GM10847 (cell line): ENCODE measurements around the gene MOCS2.

ENCODE experiments used
- POLR2A ChIP-seq: IDR thresholded peaks from 2 replicates; pipeline ENCODE4 v1.6.1; 2011; ENCODE audit not compliant: insufficient read length; ENCODE audit errors: extremely low read depth

Gene MOCS2

GRCh38 chr5:53073348-53073747 is 36.2 kb downstream of the MOCS2 start:
- no peak for TF ChIP-seq POLR2A

- no peak for TF ChIP-seq POLR2A
These were observed 37.8 kb downstream of the MOCS2 start for GRCh38 chr5:53071738-53072137.

GRCh38 chr5:53071298-53071697 is 38.3 kb downstream of the MOCS2 start:
- no peak for TF ChIP-seq POLR2A

GRCh38 chr5:53069626-53070025 is 39.9 kb downstream of the MOCS2 start:
- no peak for TF ChIP-seq POLR2A

GRCh38 chr5:53068291-53068836 is 41.2 kb downstream of the MOCS2 start:
- no peak for TF ChIP-seq POLR2A

- no peak for TF ChIP-seq POLR2A
These were observed 41.9 kb downstream of the MOCS2 start for GRCh38 chr5:53067641-53068040.

- no peak for TF ChIP-seq POLR2A
These were observed 43.5 kb downstream of the MOCS2 start for GRCh38 chr5:53066088-53066487.

GRCh38 chr5:53063791-53064190 is 45.8 kb downstream of the MOCS2 start:
- TF ChIP-seq POLR2A: no peak

GRCh38 chr5:53063176-53063575 is 46.4 kb downstream of the MOCS2 start:
- no peak for TF ChIP-seq POLR2A

GRCh38 chr5:53059281-53059680 is 50.3 kb downstream of the MOCS2 start:
- no peak for TF ChIP-seq POLR2A

GRCh38 chr5:53055365-53055764 is 54.2 kb downstream of the MOCS2 start:
- no peak for TF ChIP-seq POLR2A

- TF ChIP-seq POLR2A: no peak
These were observed 56.2 kb downstream of the MOCS2 start for GRCh38 chr5:53053364-53053763.

- no peak for TF ChIP-seq POLR2A
These were observed 57.1 kb downstream of the MOCS2 start for GRCh38 chr5:53052499-53052898.

- TF ChIP-seq POLR2A: no peak
These were observed 61.3 kb downstream of the MOCS2 start for GRCh38 chr5:53048248-53048647.
